Ectodermal cell (in vitro differentiated cells): Measurements from ENCODE around the gene OR10H5.
"Not testable (repeated sequence)": the region's sequence is repeated elsewhere in the genome, so short reads cannot be mapped to it uniquely, and the experiment has no call there.

Experiments
- H3K27ac ChIP-seq: 2 replicates; pipeline ENCODE4 v1.7.0; 2013; ENCODE audit warnings: mild to moderate bottlenecking, low read depth, low read length; ENCODE audit not compliant: insufficient read depth, poor library complexity, severe bottlenecking
- H3K27me3 ChIP-seq: 2 replicates; pipeline ENCODE4 v1.7.0; 2013; ENCODE audit warnings: mild to moderate bottlenecking, low read length; ENCODE audit not compliant: insufficient read depth, control insufficient read depth, poor library complexity, severe bottlenecking
- H3K36me3 ChIP-seq: one replicate; pipeline ENCODE4 v1.7.0; 2013; ENCODE audit warnings: low read length; ENCODE audit not compliant: control insufficient read depth, insufficient read depth
- H3K4me1 ChIP-seq: one replicate; pipeline ENCODE4 v1.7.0; 2013; ENCODE audit warnings: low read length; ENCODE audit not compliant: control insufficient read depth, insufficient read depth
- H3K4me3 ChIP-seq: 2 replicates; pipeline ENCODE4 v1.7.0; 2013; ENCODE audit warnings: low read depth, low read length, control low read depth; ENCODE audit not compliant: insufficient read depth
- H3K9me3 ChIP-seq: 2 replicates; pipeline ENCODE4 v1.7.0; 2013; ENCODE audit warnings: mild to moderate bottlenecking, low read length, moderate library complexity; ENCODE audit not compliant: control insufficient read depth
- WGBS, 2 experiments: methylation state at CpG; one replicate each; pipeline ENCODE4 v1.1.7; 2013; ENCODE audit warnings: missing lambda C conversion rate in 2 of 2; 5-methylcytosine and 5-hydroxymethylcytosine counted together

The OR10H5 gene

DNA sequence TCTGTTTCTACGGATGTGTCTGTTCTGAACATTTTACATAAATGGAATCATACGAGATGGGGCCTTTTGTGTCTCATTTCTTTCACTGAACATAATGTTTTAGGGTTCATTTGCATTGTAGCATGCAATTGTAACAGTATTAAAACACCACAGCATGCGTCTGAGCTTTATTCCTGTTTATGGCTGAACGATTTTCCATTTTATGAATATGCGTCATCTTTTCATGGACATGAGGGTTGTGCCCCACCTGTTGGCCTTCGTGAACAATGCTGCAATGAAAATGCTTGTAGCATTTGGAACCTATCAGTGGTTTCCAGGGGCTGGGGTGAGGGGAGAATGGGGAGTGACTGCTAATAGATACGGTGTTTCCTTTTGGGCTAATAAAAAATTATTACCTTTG, 22.9 kb downstream of the OR10H5 start:
- H3K27ac ChIP-seq = no peak overlapping the region
- no peaks in the 10 kb centered on the region for H3K36me3 ChIP-seq
- no peaks in the 10 kb centered on the region for H3K27me3 ChIP-seq
- H3K9me3 ChIP-seq = peaks cover 21% of the 10 kb centered on the region
- no peak overlapping the region for H3K4me3 ChIP-seq
- no peaks in the 10 kb centered on the region for H3K4me1 ChIP-seq
- WGBS, 2 experiments = 77 to 78% methylated on average over 7 of the region's 7 CpGs

DNA sequence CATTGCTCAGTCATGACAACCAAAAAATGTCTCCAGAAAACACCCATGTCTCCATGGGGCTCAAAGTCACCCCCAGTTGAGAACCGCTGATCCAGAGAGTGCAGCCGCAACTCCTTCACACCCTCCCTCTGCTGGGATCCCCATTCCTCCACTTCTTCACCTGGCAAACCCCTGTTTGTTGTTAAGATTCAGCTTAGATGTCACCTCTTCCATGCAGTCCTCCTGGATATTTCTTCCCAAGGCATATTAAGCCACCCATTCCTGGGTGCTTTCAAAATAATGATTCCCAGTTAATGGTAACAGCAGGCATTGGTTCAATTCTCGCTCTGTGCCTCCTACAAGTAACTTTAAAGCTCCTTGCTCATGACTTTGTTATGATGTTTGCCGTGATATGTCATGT, 24.0 kb downstream of the OR10H5 start:
- no peaks in the 10 kb centered on the region for H3K27me3 ChIP-seq
- no peaks in the 10 kb centered on the region for H3K4me1 ChIP-seq
- H3K9me3 ChIP-seq = peaks cover 17% of the 10 kb centered on the region
- WGBS, 2 experiments = 73 to 79% methylated on average over 4 of the region's 4 CpGs
- no peak overlapping the region for H3K4me3 ChIP-seq
- H3K36me3 ChIP-seq = no peaks in the 10 kb centered on the region
- no peak overlapping the region for H3K27ac ChIP-seq

DNA sequence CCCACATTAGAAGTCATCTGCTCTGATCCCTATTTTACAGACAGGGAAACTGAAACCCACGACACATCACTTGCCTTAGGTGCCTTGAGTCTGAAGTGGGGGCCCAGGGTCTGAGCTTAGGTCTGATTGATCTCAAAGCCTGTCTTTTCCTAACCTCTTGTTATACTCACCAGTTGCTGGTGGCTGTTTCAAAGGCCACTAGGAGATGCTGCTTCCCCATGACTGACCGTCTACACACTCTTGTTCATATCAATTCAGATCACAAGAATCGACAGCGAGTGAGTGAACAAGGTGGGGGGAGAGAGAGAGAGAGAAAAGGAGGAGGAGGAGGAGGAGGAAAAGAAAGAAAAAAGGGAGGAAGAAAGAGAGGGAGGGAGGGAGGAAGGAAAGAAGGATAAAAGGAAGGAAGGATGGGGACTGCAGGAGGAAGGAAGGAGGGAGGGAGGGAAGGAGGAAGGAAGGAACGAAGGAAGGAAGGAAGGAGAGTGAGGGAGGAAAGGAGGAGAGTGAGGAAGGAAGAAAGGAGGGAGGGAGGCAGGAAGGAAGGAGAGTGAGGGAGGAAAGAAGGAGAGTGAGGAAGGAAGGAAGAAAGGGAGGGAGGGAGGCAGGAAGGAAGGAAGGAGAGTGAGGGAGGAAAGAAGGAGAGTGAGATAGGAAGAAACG, 24.7 kb downstream of the OR10H5 start:
- Histone ChIP-seq H3K36me3 (no peaks in the 10 kb centered on the region), H3K27ac (no peak overlapping the region), H3K9me3 (peaks cover 17% of the 10 kb centered on the region), H3K27me3 (no peaks in the 10 kb centered on the region), H3K4me3 (no peak overlapping the region), H3K4me1 (no peaks in the 10 kb centered on the region)
- WGBS, 2 experiments = 57 to 63% methylated on average over 6 of the region's 6 CpGs

DNA sequence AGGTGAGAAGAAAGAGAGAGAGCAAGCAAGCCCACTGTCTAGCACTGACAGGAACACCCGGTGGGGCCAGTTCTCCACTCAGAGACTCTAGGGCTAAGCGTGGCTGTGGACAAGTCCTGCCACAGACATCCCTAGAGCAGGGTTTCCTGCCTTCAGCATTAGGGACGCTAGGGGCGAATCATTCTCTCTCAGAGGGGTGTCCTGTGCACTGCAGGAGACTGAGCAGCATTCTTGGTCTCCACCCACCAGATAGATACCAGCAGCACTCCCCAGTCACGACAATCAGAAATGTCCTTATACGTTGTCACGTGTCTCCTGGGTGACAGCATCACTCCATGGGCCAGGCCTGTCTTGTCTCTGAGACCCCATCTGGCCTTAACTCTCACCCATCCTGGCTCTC, 26.5 kb downstream of the OR10H5 start:
- peaks cover 16% of the 10 kb centered on the region for H3K9me3 ChIP-seq
- H3K27ac ChIP-seq = no peak overlapping the region
- no peak overlapping the region for H3K4me3 ChIP-seq
- no peaks in the 10 kb centered on the region for H3K27me3 ChIP-seq
- H3K36me3 ChIP-seq = no peaks in the 10 kb centered on the region
- H3K4me1 ChIP-seq = no peaks in the 10 kb centered on the region
- WGBS, 2 experiments = 59 to 61% methylated on average over 7 of the region's 7 CpGs

DNA sequence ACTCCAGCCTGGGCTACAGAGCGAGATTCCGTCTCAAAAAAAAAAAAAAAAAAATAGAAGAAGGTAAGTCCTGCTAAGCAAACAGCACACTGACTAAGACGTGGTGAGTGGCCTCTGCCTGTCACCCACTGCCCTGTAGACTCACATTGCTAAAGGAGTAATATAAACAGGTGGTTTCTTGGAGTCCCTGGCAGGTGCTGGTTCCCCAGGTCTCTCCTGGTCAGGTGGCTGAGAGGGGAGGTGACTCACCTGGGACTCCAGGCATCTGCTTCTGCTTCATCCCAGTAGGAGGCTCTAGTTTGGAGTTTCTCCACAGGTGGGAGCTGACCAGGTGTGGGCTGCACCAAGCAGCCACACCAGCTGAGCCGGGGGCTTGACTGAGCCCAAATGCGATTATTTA, 27.8 kb downstream of the OR10H5 start, which contains the start of gene OR10H1:
TSS of gene OR10H1 (minus strand) at position 359 of the 400 bp plus-strand sequence. CDS start 7,627 bp downstream, outside the sequence.
- 64 to 71% methylated on average over 5 of the region's 5 CpGs for WGBS, 2 experiments
- H3K4me3 ChIP-seq = no peak within 1 kb of the TSS
- no peaks in the 10 kb centered on the region for H3K4me1 ChIP-seq
- no peaks in the 10 kb centered on the region for H3K36me3 ChIP-seq
- no peak within 1 kb of the TSS for H3K27ac ChIP-seq
- peaks cover 15% of the 10 kb centered on the region for H3K9me3 ChIP-seq
- no peaks in the 10 kb centered on the region for H3K27me3 ChIP-seq

DNA sequence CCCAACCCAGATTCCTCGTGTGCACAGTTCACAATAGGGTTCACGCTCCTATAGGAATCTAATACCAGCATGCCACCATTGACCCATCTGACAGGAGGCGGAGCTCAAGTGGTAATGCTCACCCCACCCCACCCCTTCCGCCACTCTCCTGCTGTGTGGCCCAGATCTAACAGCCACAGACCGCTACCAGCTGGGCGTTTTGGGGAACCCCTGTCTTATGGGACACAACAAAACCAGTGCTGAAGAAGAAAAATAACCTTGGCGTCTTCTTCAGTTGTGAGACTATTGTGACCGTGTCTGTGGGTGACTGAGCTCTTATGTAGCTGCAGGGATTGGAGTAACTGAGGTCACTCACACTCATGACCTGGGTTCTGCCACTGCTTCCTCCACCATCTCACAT, 33.2 kb downstream of the OR10H5 start:
- 77 to 80% methylated on average over 8 of the region's 8 CpGs for WGBS, 2 experiments
- no peak overlapping the region for H3K27ac ChIP-seq
- H3K4me1 ChIP-seq = no peaks in the 10 kb centered on the region
- H3K36me3 ChIP-seq = no peaks in the 10 kb centered on the region
- no peak overlapping the region for H3K4me3 ChIP-seq
- H3K9me3 ChIP-seq = peaks cover 17% of the 10 kb centered on the region
- no peaks in the 10 kb centered on the region for H3K27me3 ChIP-seq

DNA sequence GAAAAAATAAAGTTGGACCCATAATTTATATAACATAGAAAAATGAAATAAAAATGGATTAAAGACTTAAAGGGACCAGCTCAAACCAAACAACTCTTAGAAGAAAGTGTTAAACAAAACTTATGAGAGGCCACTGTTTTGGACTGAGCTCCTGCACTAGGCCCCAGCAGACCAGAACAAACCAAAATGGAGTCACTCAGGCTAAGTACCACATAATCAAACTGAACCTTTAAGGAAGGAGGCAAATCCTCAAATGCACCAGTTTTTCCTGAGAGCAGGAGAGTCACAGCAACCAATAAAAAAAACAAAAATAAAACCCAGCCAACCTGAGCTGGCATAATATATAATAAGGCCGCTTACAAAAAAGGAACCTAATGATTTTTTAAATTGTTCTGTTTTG, 38.3 kb downstream of the OR10H5 start:
- whole genome bisulfite sequencing, 2 experiments = 71% methylated on average over 1 of the region's 1 CpG; no CpG with 5 or more reads in 1 of the 2 experiments
- peaks cover 22% of the 10 kb centered on the region for H3K9me3 ChIP-seq
- H3K4me1 ChIP-seq = no peaks in the 10 kb centered on the region
- H3K27me3 ChIP-seq = no peaks in the 10 kb centered on the region
- no peaks in the 10 kb centered on the region for H3K36me3 ChIP-seq
- no peak overlapping the region for H3K27ac ChIP-seq
- no peak overlapping the region for H3K4me3 ChIP-seq

DNA sequence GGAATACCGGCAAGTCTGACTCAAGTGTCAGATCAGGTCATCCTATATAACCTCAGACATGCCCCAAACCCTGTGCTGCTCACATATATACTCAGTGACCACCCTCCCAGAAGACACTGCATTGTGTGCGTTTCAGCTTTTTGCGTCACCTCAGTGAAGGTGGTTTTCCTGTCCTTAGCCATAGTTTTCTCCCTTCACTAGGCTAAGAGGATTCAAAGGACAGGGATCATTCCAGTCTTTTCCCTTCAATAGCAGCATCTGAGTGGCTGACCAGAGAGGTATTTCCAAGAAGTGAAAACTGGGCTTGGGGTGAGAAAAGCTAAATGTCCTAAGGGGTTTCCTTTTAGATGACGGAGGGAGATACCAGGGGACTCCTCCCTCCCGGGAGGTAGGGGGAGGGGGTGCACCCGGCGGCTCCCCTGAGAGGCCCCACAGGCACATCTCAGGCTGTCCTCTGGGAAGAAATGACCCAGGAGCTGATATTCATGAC, 40.7 kb downstream of the OR10H5 start:
- no peak overlapping the region for H3K4me3 ChIP-seq
- no peak overlapping the region for H3K27ac ChIP-seq
- H3K9me3 ChIP-seq = peaks cover 25% of the 10 kb centered on the region
- no peaks in the 10 kb centered on the region for H3K4me1 ChIP-seq
- no peaks in the 10 kb centered on the region for H3K36me3 ChIP-seq
- no peaks in the 10 kb centered on the region for H3K27me3 ChIP-seq
- 89 to 92% methylated on average over 7 of the region's 7 CpGs for WGBS, 2 experiments

DNA sequence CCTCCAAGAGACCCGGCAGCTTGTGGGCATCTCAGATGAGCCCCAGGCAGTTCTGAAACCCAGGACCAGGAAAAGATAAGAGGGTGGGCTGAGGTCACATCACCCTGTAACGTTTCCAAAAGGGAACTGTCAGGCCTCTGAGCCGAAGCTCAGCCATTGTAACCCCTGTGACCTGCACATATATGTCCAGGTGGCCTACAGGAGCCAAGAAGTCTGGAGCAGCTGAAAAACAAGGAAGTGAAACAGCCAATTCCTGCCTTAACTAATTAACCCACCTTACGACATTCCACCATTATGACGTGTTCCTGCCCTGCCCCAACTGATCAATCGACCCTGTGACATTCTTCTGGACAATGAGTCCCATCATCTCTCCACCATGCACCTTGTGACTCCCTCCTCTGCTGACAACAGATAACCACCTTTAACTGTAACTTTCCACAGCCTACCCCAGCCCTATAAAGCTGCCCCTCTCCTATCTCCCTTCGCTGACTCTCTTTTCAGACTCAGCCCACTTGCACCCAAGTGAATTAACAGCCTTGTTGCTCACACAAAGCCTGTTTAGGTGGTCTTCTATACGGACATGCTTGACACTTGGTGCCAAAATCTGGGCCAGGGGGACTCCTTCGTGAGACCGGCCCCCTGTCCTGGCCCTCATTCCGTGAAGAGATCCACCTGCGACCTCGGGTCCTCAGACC, 41.3 kb downstream of the OR10H5 start:
- not testable (repeated sequence) for H3K4me1 ChIP-seq, H3K36me3 ChIP-seq, H3K4me3 ChIP-seq, H3K27ac ChIP-seq, H3K27me3 ChIP-seq
- H3K9me3 ChIP-seq = peaks cover 26% of the 10 kb centered on the region
- 67 to 71% methylated on average over 13 of the region's 13 CpGs for WGBS, 2 experiments

DNA sequence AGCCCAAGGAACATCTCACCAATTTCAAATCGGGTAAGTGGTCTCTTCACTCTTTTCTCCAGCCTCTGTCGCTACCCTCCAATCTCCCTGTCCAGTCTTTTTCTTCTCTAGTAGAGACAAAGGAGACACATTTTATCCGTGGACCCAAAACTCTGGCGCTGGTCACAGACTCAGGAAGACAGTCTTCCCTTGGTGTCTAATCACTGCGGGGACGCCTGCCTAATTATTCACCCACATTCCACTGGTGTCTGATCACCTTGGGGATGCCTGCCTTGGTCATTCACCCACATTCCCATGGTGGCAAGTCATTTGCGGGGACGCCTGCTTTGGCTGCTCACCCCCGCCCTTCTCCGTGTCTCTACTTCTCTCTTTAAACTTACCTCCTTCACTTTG, 41.8 kb downstream of the OR10H5 start:
- no peaks in the 10 kb centered on the region for H3K36me3 ChIP-seq
- no peak overlapping the region for H3K27ac ChIP-seq
- WGBS, 2 experiments = 79% methylated on average over 10 of the region's 10 CpGs
- peaks cover 22% of the 10 kb centered on the region for H3K9me3 ChIP-seq
- no peaks in the 10 kb centered on the region for H3K27me3 ChIP-seq
- H3K4me3 ChIP-seq = no peak overlapping the region
- no peaks in the 10 kb centered on the region for H3K4me1 ChIP-seq
